T-cell (primary cell): Measurements from ENCODE around the gene SUGCT. TPM values are rescaled to one million over a fixed set of nuclear protein-coding genes. Genes with fewer than 3 reads are reported as not detected.

Experiments used
- ATAC-seq, 4 experiments: fragments of 200-7000 bp in 3 of 4; fragments of 150-1000 bp in 1 of 4; cut with Tn5 transposase; replicated peaks in 1 of 4; 1 replicate in 3 of 4; 2 replicates in 1 of 4; pipeline ENCODE4 v1.10.0; 2021; ENCODE audit warnings: moderate library complexity in 3 of 4, mild to moderate bottlenecking in 2 of 4, moderate number of reproducible peaks in 1 of 4
- CTCF ChIA-PET, 2 donors: fragments of 300-600 bp; sonication (Branson Sonifier 250); formaldehyde crosslinking; loops; one replicate each; lab custom pipeline; 2022; ENCODE audit warnings: antibody characterized with exemption in 2 of 2; lab: Charles Lee
- POLR2A ChIA-PET, 2 donors: fragments of 300-600 bp; sonication (Branson Sonifier 250); formaldehyde crosslinking; loops; one replicate each; lab custom pipeline; 2022; ENCODE audit warnings: antibody characterized with exemption in 2 of 2; lab: Charles Lee
- DNase-seq, 35 experiments: peaks; one replicate each; pipeline versions ENCODE4 v3.0.0 to v3.0.0-alpha.2; 2013 to 2023
- H3K27ac ChIP-seq: one replicate; pipeline ENCODE4 v1.5.1; 2013; ENCODE audit warnings: low read length
- H3K27me3 ChIP-seq, 2 experiments: replicated peaks in 1 of 2; 1 replicate in 1 of 2; 2 replicates in 1 of 2; pipeline versions ENCODE4 v1.6.1 to v1.7.0; 2013; ENCODE audit warnings: low read length in 1 of 2, mixed read lengths in 1 of 2; ENCODE audit not compliant: control insufficient read depth in 2 of 2, insufficient read depth in 2 of 2; ENCODE audit errors: extremely low read depth in 1 of 2
- H3K36me3 ChIP-seq, 2 donors: 1 replicate in 1 of 2; 2 replicates in 1 of 2; pipeline versions ENCODE4 v1.6.1 to v1.7.0; 2013; ENCODE audit warnings: low read length in 1 of 2; ENCODE audit not compliant: control insufficient read depth in 2 of 2, insufficient read depth in 1 of 2; ENCODE audit errors: extremely low read depth in 1 of 2
- H3K4me1 ChIP-seq, 2 experiments: 1 replicate in 1 of 2; 2 replicates in 1 of 2; pipeline versions ENCODE4 v1.6.1 to v1.7.0; 2013; ENCODE audit warnings: low read length in 2 of 2, mixed read lengths in 1 of 2; ENCODE audit not compliant: insufficient read depth in 2 of 2, control insufficient read depth in 1 of 2; ENCODE audit errors: extremely low read depth in 1 of 2
- H3K4me3 ChIP-seq, 2 donors: 1 replicate in 1 of 2; 2 replicates in 1 of 2; pipeline versions ENCODE4 v1.5.1 to v1.7.0; 2013; ENCODE audit warnings: mild to moderate bottlenecking in 2 of 2, low read length in 1 of 2, moderate library complexity in 1 of 2; ENCODE audit not compliant: control insufficient read depth in 1 of 2; ENCODE audit errors: extremely low read depth in 1 of 2
- H3K9me3 ChIP-seq: 2 replicates; pipeline ENCODE4 v1.7.0; 2013
- H3K27ac Mint-ChIP-seq, 2 donors: one replicate each; pipeline ENCODE4 v1.8.0; 2020 to 2021; ENCODE audit warnings: mild to moderate bottlenecking in 2 of 2, mixed read lengths in 2 of 2
- H3K27me3 Mint-ChIP-seq, 2 donors: one replicate each; pipeline ENCODE4 v1.8.0; 2021 to 2022; ENCODE audit warnings: mixed read lengths in 2 of 2
- H3K36me3 Mint-ChIP-seq: one replicate; pipeline ENCODE4 v1.8.0; 2021; ENCODE audit warnings: mixed read lengths
- H3K4me1 Mint-ChIP-seq, 3 donors: one replicate each; pipeline ENCODE4 v1.8.0; 2020 to 2022; ENCODE audit warnings: mixed read lengths in 3 of 3, mild to moderate bottlenecking in 1 of 3
- H3K4me3 Mint-ChIP-seq, 3 donors: one replicate each; pipeline ENCODE4 v1.8.0; 2020 to 2022; ENCODE audit warnings: mild to moderate bottlenecking in 3 of 3, mixed read lengths in 3 of 3, moderate library complexity in 3 of 3
- H3K9me3 Mint-ChIP-seq, 3 donors: one replicate each; pipeline ENCODE4 v1.8.0; 2020 to 2022; ENCODE audit warnings: mixed read lengths in 3 of 3
- WGBS: methylation state at CpG from one replicate; pipeline ENCODE4 v1.1.5; 2013; ENCODE audit warnings: missing lambda C conversion rate; ENCODE audit not compliant: insufficient coverage; 5-methylcytosine and 5-hydroxymethylcytosine counted together
- total RNA-seq, 35 experiments: library from RNA in 6 of 35; stranded (reverse) in 6 of 35; fragments of 120-200 nt in 1 of 35; gene quantifications; one replicate each; pipeline versions ENCODE4 v1.2.1 to v1.2.4 and lab custom pipeline; 2013 to 2026

SUGCT gene
- total RNA-seq, 5 donors from 2014 or later (not counting 1 experiment from before 2014, with no cell fraction given), result 1.3 to 3.1 (median 2.3) TPM

DNA sequence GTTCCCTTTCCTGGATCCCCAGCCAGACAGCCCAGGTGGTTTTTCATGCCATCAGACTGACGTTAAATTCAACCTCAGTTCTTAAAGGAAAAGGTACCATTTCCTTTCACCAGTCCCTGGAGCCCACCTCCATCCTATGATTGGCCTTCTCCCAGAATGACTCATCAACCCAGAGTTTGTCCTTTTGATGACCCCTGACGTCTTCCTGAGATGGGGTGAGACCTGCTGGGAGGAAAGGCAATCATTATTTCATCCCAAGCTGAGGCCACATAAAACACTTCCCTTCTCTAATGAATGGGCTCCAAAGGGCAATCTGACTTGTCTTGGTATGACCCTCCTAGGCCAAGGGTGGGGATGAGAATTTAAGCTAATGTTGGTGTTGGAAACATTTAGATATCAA is 750.7 kb downstream of the SUGCT start:
- Mint-ChIP-seq H3K4me3 (no peak overlapping the region), H3K36me3 (no peaks in the 10 kb centered on the region), H3K4me1 (no peaks in the 10 kb centered on the region), H3K27me3 (no peaks in the 10 kb centered on the region), H3K9me3 (peaks cover 6 to 18% (median 13%) of the 10 kb centered on the region in 3 donors), H3K27ac (no peak overlapping the region)
- Histone ChIP-seq H3K27ac (no peak overlapping the region), H3K4me1 (no peaks in the 10 kb centered on the region), H3K27me3 (no peaks in the 10 kb centered on the region), H3K4me3 (no peak overlapping the region), H3K36me3 (no peaks in the 10 kb centered on the region), H3K9me3 (no peaks in the 10 kb centered on the region)
- no peak for DNase-seq
- ATAC-seq, result no peak
- ChIA-PET CTCF (no interaction called here), POLR2A (no interaction called here)
- WGBS, result no CpG with 5 or more reads among the region's 2 CpGs

DNA sequence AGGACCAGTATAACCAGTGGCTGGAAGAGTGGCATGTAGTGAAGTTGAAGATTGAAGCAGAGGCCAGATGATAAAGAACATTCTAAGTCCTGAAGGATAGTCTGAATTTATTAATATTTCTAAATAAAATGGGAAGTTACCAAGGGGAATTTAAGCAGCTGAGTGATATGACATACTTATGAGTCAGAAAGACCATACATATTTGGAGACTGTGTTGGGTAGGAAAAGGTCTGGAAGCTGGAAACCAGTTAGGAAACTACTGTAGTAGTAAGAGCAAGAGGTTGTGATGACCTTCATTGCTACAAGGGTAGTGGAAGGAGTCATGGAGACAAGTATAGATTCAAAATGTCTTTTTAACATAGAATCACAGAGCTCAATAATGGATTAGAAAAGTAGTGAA is 752.3 kb downstream of the SUGCT start:
- ATAC-seq, result no peak
- H3K4me3 Mint-ChIP-seq, result no peak overlapping the region
- CTCF ChIA-PET, result no interaction called here

DNA sequence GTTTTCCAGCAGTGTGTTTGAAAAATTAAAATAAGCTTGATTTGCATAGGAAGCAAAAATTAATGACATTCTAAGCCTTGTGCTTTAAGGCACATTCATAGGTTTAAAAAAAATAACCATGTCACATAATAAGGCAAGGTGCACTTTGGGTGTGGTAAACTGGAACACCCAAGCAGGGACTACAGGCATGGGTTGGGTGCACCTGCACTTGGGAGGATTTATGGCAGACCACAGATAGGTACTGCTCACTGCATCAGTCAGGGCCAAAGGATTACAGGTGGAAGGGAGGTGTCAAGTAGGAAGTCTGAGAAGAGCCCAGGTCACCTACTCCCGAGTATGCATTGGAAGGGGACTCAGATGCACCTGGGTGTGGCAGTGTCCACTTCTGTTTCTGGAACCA is 753.7 kb downstream of the SUGCT start:
- Histone ChIP-seq H3K4me3 (no peak overlapping the region), H3K9me3 (no peaks in the 10 kb centered on the region), H3K27ac (no peak overlapping the region), H3K27me3 (no peaks in the 10 kb centered on the region), H3K36me3 (no peaks in the 10 kb centered on the region), H3K4me1 (no peaks in the 10 kb centered on the region)
- ChIA-PET CTCF (no interaction called here), POLR2A (no interaction called here)
- Mint-ChIP-seq H3K27ac (no peak overlapping the region), H3K36me3 (no peaks in the 10 kb centered on the region), H3K27me3 (no peaks in the 10 kb centered on the region), H3K4me3 (no peak overlapping the region), H3K4me1 (no peaks in the 10 kb centered on the region), H3K9me3 (peaks cover 15 to 25% (median 23%) of the 10 kb centered on the region in 3 donors)
- WGBS, result 50% methylated on average over 1 of the region's 1 CpG
- no peak for ATAC-seq
- DNase-seq, result no peak

More for the DNA sequence above, 752.3 kb downstream of the SUGCT start:
- H3K27me3 ChIP-seq, result no peaks in the 10 kb centered on the region
- H3K27ac ChIP-seq, result no peak overlapping the region
- no peaks in the 10 kb centered on the region for H3K36me3 ChIP-seq
- no peaks in the 10 kb centered on the region for H3K4me1 ChIP-seq
- H3K9me3 ChIP-seq, result no peaks in the 10 kb centered on the region
- no peak overlapping the region for H3K4me3 ChIP-seq
- H3K36me3 Mint-ChIP-seq, result no peaks in the 10 kb centered on the region
- no peak for DNase-seq
- POLR2A ChIA-PET, result no interaction called here
- no peaks in the 10 kb centered on the region for H3K4me1 Mint-ChIP-seq
- no peak overlapping the region for H3K27ac Mint-ChIP-seq
- peaks cover 15 to 28% (median 23%) of the 10 kb centered on the region in 3 donors for H3K9me3 Mint-ChIP-seq
- no peaks in the 10 kb centered on the region for H3K27me3 Mint-ChIP-seq

DNA sequence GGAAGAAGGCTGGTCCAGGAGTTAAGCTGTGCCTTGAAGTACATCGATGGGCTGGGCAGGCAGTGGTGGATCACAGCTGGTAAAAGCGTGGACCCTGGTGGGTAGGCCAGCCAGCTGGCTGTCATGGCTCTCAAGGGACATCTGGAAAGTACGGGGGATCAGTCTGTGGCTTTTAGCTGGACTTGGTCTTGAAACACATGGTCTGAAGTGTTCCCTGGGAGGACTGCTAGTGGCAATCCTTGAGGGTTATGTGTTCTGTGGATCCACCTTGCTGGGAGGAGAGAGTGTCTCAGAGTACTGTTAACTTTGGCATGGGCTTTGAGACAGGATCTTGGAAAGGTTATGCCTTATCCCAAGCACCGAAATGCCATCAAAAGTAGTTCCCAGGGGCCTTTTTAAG is 754.3 kb downstream of the SUGCT start:
- no peaks in the 10 kb centered on the region for H3K27me3 Mint-ChIP-seq
- no peaks in the 10 kb centered on the region for H3K36me3 ChIP-seq
- POLR2A ChIA-PET, result no interaction called here
- no peaks in the 10 kb centered on the region for H3K4me1 Mint-ChIP-seq
- ATAC-seq (no peak), DNase-seq (no peak)
- H3K9me3 ChIP-seq, result no peaks in the 10 kb centered on the region
- H3K9me3 Mint-ChIP-seq, result peaks cover 15 to 25% (median 23%) of the 10 kb centered on the region in 3 donors
- CTCF ChIA-PET, result interaction anchor here in 1 of 2 donors (0.6 kb wide), 1 partner anchor 43 kb away, joined by 5 read pairs; no protein-coding TSS in a partner anchor
- H3K27ac Mint-ChIP-seq, result no peak overlapping the region
- H3K27me3 ChIP-seq, result no peaks in the 10 kb centered on the region
- no peaks in the 10 kb centered on the region for H3K36me3 Mint-ChIP-seq
- H3K27ac ChIP-seq, result no peak overlapping the region
- no peak overlapping the region for H3K4me3 ChIP-seq
- 61% methylated on average over 4 of the region's 4 CpGs for WGBS
- H3K4me3 Mint-ChIP-seq, result no peak overlapping the region
- H3K4me1 ChIP-seq, result no peaks in the 10 kb centered on the region

DNA sequence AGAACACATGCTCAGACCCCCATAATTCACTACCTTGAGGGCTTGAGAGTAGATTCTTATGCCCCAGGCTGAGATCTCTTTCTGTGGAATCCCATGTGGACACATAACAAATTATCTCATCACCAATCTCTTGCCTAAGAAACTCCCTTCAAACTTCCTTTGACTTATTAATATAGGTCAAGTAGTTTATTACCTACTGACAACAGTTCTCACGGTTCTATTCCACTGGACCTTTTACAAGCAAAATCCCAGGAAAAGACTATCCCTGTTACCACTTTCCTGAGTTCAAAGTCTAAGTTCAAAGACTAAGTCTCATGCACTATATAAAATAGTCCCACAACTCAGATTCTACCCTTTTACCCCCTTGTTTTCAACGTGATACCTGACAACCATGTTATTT is 754.7 kb downstream of the SUGCT start:
- H3K36me3 ChIP-seq, result no peaks in the 10 kb centered on the region
- CTCF ChIA-PET, result interaction anchor here in 1 of 2 donors (0.6 kb wide), 1 partner anchor 43 kb away, joined by 5 read pairs; no protein-coding TSS in a partner anchor
- no peaks in the 10 kb centered on the region for H3K4me1 ChIP-seq
- Mint-ChIP-seq H3K36me3 (no peaks in the 10 kb centered on the region), H3K9me3 (peaks cover 15 to 25% (median 25%) of the 10 kb centered on the region in 3 donors), H3K27me3 (no peaks in the 10 kb centered on the region), H3K27ac (no peak overlapping the region), H3K4me1 (no peaks in the 10 kb centered on the region), H3K4me3 (no peak overlapping the region)
- H3K27me3 ChIP-seq, result no peaks in the 10 kb centered on the region
- H3K4me3 ChIP-seq, result no peak overlapping the region
- H3K9me3 ChIP-seq, result no peaks in the 10 kb centered on the region
- no CpG with 5 or more reads among the region's 2 CpGs for WGBS
- ATAC-seq, result no peak
- POLR2A ChIA-PET, result no interaction called here
- H3K27ac ChIP-seq, result no peak overlapping the region
- no peak for DNase-seq

DNA sequence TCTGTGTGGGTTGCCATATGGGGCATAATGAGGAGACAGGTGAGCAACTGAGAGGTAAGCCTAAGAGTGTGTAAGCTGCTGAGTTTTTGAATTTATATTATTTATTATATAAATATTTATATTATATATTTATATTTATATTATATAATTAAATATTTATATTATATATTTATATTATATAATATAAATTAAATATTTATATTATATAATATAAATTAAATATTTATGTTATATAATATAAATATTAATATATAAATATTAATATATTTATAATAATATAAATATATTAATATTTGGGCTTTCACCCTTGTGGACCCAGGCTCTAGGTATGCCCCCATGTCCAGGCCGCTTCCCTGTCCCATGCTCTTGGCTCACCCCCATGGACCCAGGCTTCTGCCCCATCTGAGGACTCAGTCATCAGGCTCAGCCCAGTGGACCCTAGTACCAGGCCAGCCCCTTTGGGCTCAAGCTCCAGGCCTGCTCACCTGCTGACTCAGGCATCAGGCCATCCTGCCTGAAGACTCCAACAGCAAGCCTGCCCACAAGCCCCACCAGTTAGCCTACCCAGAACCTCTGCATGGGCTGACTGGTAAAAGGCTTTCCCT is 755.4 kb downstream of the SUGCT start:
- H3K9me3 Mint-ChIP-seq, result peaks cover 17 to 31% (median 28%) of the 10 kb centered on the region in 3 donors
- H3K4me1 Mint-ChIP-seq, result no peaks in the 10 kb centered on the region
- H3K27ac Mint-ChIP-seq, result no peak overlapping the region
- POLR2A ChIA-PET, result no interaction called here
- no peak for DNase-seq
- H3K27ac ChIP-seq, result no peak overlapping the region
- H3K4me1 ChIP-seq, result no peaks in the 10 kb centered on the region
- 57% methylated on average over 1 of the region's 1 CpG for WGBS
- no peaks in the 10 kb centered on the region for H3K36me3 ChIP-seq
- no peaks in the 10 kb centered on the region for H3K27me3 Mint-ChIP-seq
- no peaks in the 10 kb centered on the region for H3K36me3 Mint-ChIP-seq
- no peak overlapping the region for H3K4me3 Mint-ChIP-seq
- no peaks in the 10 kb centered on the region for H3K27me3 ChIP-seq
- no peak for ATAC-seq
- H3K4me3 ChIP-seq, result no peak overlapping the region
- H3K9me3 ChIP-seq, result no peaks in the 10 kb centered on the region
- CTCF ChIA-PET, result no interaction called here
